Sigmoid colon (tissue), 7 donors: ENCODE measurements around the gene PRKAG2. TPM values are rescaled to one million over a fixed set of nuclear protein-coding genes. Genes with fewer than 3 reads are reported as not detected.
"Not testable (repeated sequence)": the region's sequence is repeated elsewhere in the genome, so short reads cannot be mapped to it uniquely, and the experiment has no call there.

Experiments used
- DNase-seq: peaks from one replicate; pipeline ENCODE4 v3.0.0-alpha.2; 2019
- H3K27ac ChIP-seq, 4 donors: fragments of 200-600 bp; sonication (generic); one replicate each; pipeline ENCODE4 v1.5.1; 2016 to 2019; ENCODE audit warnings: mild to moderate bottlenecking in 1 of 4
- H3K27me3 ChIP-seq, 3 donors: fragments of 200-600 bp; sonication (generic); one replicate each; pipeline ENCODE4 v1.5.1; 2019; ENCODE audit warnings: mild to moderate bottlenecking in 1 of 3
- H3K36me3 ChIP-seq, 4 donors: fragments of 200-600 bp; sonication (generic); one replicate each; pipeline ENCODE4 v1.5.1; 2016 to 2019
- H3K4me1 ChIP-seq, 4 donors: fragments of 200-600 bp; sonication (generic); one replicate each; pipeline ENCODE4 v1.5.1; 2017 to 2019
- H3K4me3 ChIP-seq, 4 donors: fragments of 200-600 bp; sonication (generic); one replicate each; pipeline ENCODE4 v1.5.1; 2017 to 2019; ENCODE audit warnings: mild to moderate bottlenecking in 2 of 4, moderate library complexity in 1 of 4
- H3K9me3 ChIP-seq, 4 donors: fragments of 200-600 bp in 3 of 4; sonication (generic) in 3 of 4; one replicate each; pipeline versions ENCODE4 v1.5.1 to v1.6.1; 2013 to 2019
- CTCF ChIP-seq, 4 experiments: fragments of 450-650 bp in 3 of 4; fragments of 200-600 bp in 1 of 4; IDR thresholded peaks; one replicate each; pipeline ENCODE4 v1.5.1; 2016 to 2019; ENCODE audit warnings: antibody characterized with exemption in 4 of 4, mild to moderate bottlenecking in 3 of 4, moderate library complexity in 2 of 4
- EP300 ChIP-seq, 4 donors: sonication (generic); formaldehyde crosslinking; IDR thresholded peaks; one replicate each; pipeline ENCODE4 v1.6.1; 2017; ENCODE audit warnings: antibody characterized with exemption in 4 of 4
- POLR2A ChIP-seq, 2 donors: fragments of 450-650 bp; IDR thresholded peaks; one replicate each; pipeline ENCODE4 v1.6.1; 2016; ENCODE audit warnings: antibody characterized with exemption in 2 of 2, mild to moderate bottlenecking in 2 of 2, moderate library complexity in 2 of 2
- POLR2AphosphoS5 ChIP-seq, 4 donors: sonication (generic); formaldehyde crosslinking; IDR thresholded peaks; one replicate each; pipeline ENCODE4 v1.6.1; 2017; ENCODE audit warnings: antibody characterized with exemption in 4 of 4
- WGBS, 2 donors: extraction: QIAGEN DNeasy Blood & Tissue Kit; methylation state at CpG; one replicate each; pipeline ENCODE4 v1.1.7; 2013; 5-methylcytosine and 5-hydroxymethylcytosine counted together
- intact Hi-C: fragments of 100-400 bp; cut with DNase I; formaldehyde crosslinking; loops from one replicate; pipeline ENCODE4 v1.15.1; 2023
- polyA plus RNA-seq, 3 donors: library from polyadenylated mRNA; stranded (reverse); fragments of 200-250 nt; gene quantifications; one replicate each; pipeline ENCODE4 v1.2.3, GENCODE V29; 2013
- total RNA-seq, 4 donors: library from RNA; depleted of rRNA; stranded (reverse); fragments of >200 nt; gene quantifications; one replicate each; pipeline ENCODE4 v1.1.0, GENCODE V29; 2016
- donor health status: healthy with polysubstance abuse.
- donor health status: Bipolar disorder and iron deficiency.
- donor health status: healthy.

The PRKAG2 gene
- total and polyA plus RNA-seq, 7 donors: 19.2 to 51.2 (median 37.1) TPM

GRCh38 chr7:151585744-151586393, 291.0 kb downstream of the PRKAG2 start:
- Histone ChIP-seq H3K9me3 (no peaks in the 10 kb centered on the region), H3K27me3 (no peaks in the 10 kb centered on the region), H3K27ac (no peak overlapping the region), H3K4me1 (no peaks in the 10 kb centered on the region), H3K4me3 (no peak overlapping the region), H3K36me3 (no peaks in the 10 kb centered on the region)
- WGBS, 2 donors: 88 to 94% methylated on average over 18 of the region's 18 CpGs
- no peak for DNase-seq
- no peak for TF ChIP-seq POLR2AphosphoS5 (IDR thresholded peaks at IDR 0.05)
- TF ChIP-seq EP300 (IDR thresholded peaks at IDR 0.05): no peak
- no peak for TF ChIP-seq POLR2A (IDR thresholded peaks at IDR 0.05)
- no peak for TF ChIP-seq CTCF (IDR thresholded peaks at IDR 0.05)
- intact Hi-C loops: no loop called here

DNA sequence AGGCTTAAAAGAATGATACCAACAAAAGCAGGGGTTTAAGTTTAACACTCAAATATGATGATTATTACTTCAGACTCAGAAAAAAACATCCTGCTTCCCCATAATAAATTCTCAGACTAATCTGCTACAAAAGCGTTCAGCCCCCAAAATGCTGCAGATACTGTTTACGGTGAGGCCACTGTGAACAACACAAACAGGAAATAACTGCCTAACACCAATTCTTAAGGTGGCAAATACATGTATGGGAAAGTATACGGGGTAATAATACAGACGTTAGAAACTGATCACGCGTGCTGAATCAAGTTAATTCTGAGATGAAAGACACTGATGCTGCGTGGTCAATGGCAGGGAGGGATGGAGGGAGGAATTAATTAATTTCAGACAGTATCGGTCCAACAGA, 295.2 kb downstream of the PRKAG2 start:
- H3K36me3 ChIP-seq: no peaks in the 10 kb centered on the region
- H3K27me3 ChIP-seq: no peaks in the 10 kb centered on the region

GRCh38 chr7:151579644-151580043, 297.3 kb downstream of the PRKAG2 start:
- TF ChIP-seq POLR2AphosphoS5 (IDR thresholded peaks at IDR 0.05) (no peak), EP300 (IDR thresholded peaks at IDR 0.05) (no peak), POLR2A (IDR thresholded peaks at IDR 0.05) (no peak), CTCF (IDR thresholded peaks at IDR 0.05) (no peak)
- H3K27ac ChIP-seq: no peak overlapping the region
- no peaks in the 10 kb centered on the region for H3K27me3 ChIP-seq
- H3K36me3 ChIP-seq: no peaks in the 10 kb centered on the region
- intact Hi-C loops: no loop called here
- H3K4me3 ChIP-seq: no peak overlapping the region
- no peak for DNase-seq
- H3K4me1 ChIP-seq: no peaks in the 10 kb centered on the region
- 92 to 98% methylated on average over 2 of the region's 2 CpGs for WGBS, 2 donors
- peaks cover 0 to 11% (median 4%) of the 10 kb centered on the region in 4 donors for H3K9me3 ChIP-seq

More for the DNA sequence above, 295.2 kb downstream of the PRKAG2 start:
- DNase-seq: no peak
- Histone ChIP-seq H3K9me3 (peaks cover 0 to 11% (median 4%) of the 10 kb centered on the region in 4 donors), H3K27ac (no peak overlapping the region), H3K4me1 (no peaks in the 10 kb centered on the region), H3K4me3 (no peak overlapping the region)
- TF ChIP-seq CTCF (IDR thresholded peaks at IDR 0.05) (no peak), POLR2AphosphoS5 (IDR thresholded peaks at IDR 0.05) (no peak), POLR2A (IDR thresholded peaks at IDR 0.05) (no peak), EP300 (IDR thresholded peaks at IDR 0.05) (no peak)
- 94 to 97% methylated on average over 8 of the region's 8 CpGs for WGBS, 2 donors
- intact Hi-C loops: no loop called here

DNA sequence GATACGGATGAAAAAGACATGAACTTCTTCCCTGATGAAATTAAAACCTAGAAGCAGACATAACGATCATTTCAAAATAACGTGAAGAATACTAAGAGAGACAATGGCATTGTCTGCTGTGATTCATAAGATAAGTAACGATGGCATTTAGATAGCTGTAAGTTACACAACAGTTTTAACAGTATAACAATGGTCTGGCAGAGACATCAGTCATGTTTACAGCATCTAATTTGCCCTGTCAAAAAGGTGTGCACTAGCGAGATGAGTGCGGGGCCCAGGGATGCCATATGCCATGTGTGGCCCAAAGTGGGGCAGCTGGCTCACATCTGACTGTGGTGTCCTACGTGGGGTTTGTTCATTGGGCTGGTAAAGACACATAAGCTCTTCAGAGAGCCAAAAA, 301.5 kb downstream of the PRKAG2 start:
- intact Hi-C loops: no loop called here
- H3K4me1 ChIP-seq: no peaks in the 10 kb centered on the region
- H3K27ac ChIP-seq: no peak overlapping the region
- no peak for TF ChIP-seq EP300 (IDR thresholded peaks at IDR 0.05)
- H3K4me3 ChIP-seq: no peak overlapping the region
- DNase-seq: no peak
- H3K27me3 ChIP-seq: no peaks in the 10 kb centered on the region
- H3K9me3 ChIP-seq: peaks cover 0 to 11% (median 4%) of the 10 kb centered on the region in 4 donors
- 93 to 94% methylated on average over 7 of the region's 7 CpGs for WGBS, 2 donors
- H3K36me3 ChIP-seq: peaks cover 0 to 5% (median 0%) of the 10 kb centered on the region in 4 donors

GRCh38 chr7:151573046-151573445, 303.9 kb downstream of the PRKAG2 start:
- DNase-seq, H3K27me3 ChIP-seq, H3K27ac ChIP-seq, intact Hi-C loops, H3K9me3 ChIP-seq, H3K4me3 ChIP-seq, H3K4me1 ChIP-seq: not testable (repeated sequence)
- peaks cover 0 to 19% (median 6%) of the 10 kb centered on the region in 4 donors for H3K36me3 ChIP-seq
- WGBS, 2 donors: 92 to 97% methylated on average over 3 of the region's 3 CpGs

DNA sequence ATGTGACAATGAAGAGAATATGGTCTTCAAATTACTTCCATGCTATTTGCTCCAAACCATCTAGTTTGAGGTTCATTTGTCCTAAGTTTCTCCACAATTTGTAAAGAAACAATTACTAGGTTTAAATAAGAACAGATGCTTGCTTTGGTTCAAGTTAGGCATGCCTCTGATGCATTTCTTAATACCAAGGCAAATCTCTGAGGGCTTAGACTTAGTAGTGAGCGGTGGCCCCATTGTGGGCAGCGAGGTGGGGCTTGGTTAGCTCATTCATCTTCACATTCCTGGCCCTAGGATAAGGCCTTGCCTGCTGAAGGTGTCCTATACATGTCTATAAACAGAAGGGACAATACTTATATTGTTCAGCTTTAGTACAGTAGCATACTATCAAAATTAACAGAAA, 304.8 kb downstream of the PRKAG2 start:
- no peak overlapping the region for H3K4me3 ChIP-seq

More for the DNA sequence above, 304.8 kb downstream of the PRKAG2 start:
- Histone ChIP-seq H3K4me1 (peaks cover 0 to 7% (median 4%) of the 10 kb centered on the region in 4 donors), H3K9me3 (no peaks in the 10 kb centered on the region), H3K27ac (no peak overlapping the region), H3K27me3 (no peaks in the 10 kb centered on the region), H3K36me3 (peaks cover 0 to 22% (median 6%) of the 10 kb centered on the region in 4 donors)
- 94 to 98% methylated on average over 2 of the region's 2 CpGs for WGBS, 2 donors
- intact Hi-C loops: no loop called here
- DNase-seq: no peak
- no peak for TF ChIP-seq EP300 (IDR thresholded peaks at IDR 0.05)
- TF ChIP-seq POLR2A (IDR thresholded peaks at IDR 0.05): no peak
- no peak for TF ChIP-seq POLR2AphosphoS5 (IDR thresholded peaks at IDR 0.05)
- no peak for TF ChIP-seq CTCF (IDR thresholded peaks at IDR 0.05)
